NCI-H1417 (cell line): ENCODE measurements around the gene TIAM2.
"Not testable (repeated sequence)": the region's sequence is repeated elsewhere in the genome, so short reads cannot be mapped to it uniquely, and the experiment has no call there.

ENCODE experiments used
- DNase-seq, 3 experiments: peaks; one replicate each; lab custom pipeline; 2025; lab: John Stamatoyannopoulos, UW

TIAM2 gene

DNA sequence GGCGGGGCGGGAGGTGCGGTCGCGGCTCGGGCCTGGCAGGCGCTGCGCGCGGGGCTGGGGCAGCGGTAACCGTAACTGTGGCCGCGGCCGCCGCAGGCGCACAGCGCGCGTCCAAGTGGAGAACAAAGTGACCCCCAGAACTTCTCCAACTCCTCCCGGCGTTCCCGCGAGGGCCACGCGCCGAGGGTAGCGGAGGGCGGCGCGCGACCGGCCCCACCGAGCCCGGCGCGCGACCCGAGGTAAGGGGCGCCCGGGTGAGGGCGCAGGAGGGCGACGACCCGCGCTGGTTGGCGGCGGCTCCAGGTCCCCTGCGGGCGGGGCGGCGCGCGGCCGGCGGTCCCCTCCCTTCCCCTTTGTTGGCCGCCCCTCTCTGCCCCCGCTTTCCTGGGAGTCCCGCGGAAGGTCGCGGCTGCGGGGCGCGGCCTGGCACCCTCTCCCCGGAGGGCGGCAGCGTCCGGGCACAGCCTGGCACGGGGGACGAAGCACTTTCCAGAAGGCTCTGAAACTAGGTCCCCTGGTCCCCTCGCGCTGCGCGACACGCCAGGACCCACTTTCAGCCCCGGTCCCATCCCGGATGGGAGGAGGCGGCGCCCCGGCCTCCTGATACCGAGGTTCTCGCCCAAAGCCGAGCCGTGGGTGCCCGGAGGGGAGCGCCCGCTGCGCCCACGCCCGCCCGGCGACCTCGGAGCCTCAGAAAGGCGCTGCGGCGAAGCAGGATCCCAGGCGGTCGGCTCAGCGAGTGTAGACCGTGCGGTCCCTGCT is at the start of gene TIAM2:
TSS of gene TIAM2 (plus strand) at position 62 of the 762 bp plus-strand sequence. CDS start 133,909 bp downstream, outside the sequence.
- DNase-seq: peak in 2 of 3 experiments; percentile 39 to 60

DNA sequence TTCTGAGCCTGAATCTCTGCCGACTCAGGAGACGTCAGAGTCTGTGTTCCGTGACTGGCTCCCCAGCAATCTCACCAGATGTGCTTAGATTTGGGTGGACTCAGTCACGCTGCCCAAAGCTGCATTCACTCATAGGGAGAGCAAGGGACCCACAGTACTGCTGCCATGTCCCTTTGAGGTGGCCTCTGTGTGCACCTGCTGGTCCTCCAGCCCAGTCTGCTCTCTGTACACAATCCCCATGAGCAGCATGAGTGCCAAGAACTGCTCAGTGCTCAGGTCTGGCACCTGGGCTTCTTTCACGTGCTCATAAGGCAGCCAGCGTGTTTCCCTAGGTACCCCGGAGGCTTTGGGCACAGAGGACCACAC is 44.2 kb upstream of the TIAM2 start:
- DNase-seq: no peak

DNA sequence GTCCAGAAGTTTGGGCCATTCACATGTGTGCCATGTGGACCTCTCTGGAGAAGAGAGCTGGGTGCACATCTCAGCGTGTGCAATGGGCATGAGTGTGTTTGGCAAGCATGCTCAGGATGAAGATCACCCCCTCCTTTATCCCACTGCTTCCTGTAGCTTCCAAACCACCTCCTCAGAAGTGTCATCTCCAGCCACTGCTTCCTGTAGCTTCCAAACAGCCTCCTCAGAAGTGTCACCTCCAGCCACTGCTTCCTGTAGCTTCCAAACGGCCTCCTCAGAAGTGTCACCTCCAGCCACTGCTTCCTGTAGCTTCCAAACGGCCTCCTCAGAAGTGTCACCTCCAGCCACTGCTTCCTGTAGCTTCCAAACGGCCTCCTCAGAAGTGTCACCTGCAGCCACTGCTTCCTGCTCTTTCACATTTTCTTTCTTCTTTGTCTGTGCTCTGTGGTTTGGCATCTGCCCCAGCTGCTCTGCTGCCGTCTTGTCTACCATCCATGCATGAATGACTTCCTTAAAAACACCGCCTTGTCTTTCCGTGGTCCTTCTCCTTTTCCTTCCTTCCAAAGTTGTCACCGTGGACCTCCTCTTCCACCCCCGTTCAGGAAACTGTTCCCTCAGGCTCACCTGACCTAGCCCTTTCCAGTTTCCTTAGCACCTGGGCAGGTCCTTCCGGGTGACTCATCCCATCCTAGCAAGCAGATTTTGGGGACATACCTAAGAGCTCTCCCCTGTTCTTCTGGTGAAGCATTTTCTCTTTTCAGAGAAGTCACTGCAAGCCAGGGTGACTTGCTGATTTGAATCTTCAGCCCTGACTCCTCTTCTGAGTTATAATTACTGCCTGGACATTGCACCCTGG is 43.5 kb upstream of the TIAM2 start:
- DNase-seq: no peak

DNA sequence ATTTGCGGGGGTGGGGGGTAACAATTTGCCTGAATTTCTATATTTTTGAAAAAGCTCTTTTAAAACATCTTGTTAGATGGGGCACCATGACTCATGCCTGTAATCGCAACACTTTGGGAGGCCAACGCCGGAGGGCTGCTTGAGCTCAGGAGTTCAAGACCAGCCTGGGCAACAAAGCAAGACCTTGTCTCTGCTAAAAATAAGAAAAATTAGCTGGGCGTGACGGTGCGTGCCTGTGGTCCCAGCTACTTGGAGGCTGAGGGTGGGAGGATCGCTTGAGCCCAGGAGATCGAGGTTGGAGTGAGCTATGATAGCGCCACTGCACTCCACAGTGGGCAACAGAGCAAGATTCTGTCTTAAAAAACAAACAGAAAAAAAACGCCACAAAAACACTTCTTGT is 41.5 kb upstream of the TIAM2 start:
- no peak for DNase-seq

DNA sequence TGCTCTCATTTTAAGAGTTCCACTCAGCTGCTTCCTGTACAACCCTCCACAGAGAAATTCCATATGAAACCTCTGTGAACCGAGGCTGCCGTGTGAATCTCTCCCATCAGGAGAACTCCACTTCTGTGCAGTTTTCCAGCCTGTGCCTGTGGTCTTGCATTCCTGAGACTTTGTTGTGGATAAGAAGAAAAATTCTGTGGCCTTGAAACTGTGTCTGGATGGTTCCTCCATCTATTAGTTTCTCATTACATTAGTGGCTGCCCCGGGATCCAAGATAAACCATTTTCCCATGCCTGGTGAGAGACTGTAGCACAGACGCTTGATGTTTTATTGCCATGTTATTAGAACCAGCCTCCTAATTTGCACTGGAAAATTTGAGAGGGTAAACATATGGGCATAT is 40.8 kb upstream of the TIAM2 start:
- no peak for DNase-seq

DNA sequence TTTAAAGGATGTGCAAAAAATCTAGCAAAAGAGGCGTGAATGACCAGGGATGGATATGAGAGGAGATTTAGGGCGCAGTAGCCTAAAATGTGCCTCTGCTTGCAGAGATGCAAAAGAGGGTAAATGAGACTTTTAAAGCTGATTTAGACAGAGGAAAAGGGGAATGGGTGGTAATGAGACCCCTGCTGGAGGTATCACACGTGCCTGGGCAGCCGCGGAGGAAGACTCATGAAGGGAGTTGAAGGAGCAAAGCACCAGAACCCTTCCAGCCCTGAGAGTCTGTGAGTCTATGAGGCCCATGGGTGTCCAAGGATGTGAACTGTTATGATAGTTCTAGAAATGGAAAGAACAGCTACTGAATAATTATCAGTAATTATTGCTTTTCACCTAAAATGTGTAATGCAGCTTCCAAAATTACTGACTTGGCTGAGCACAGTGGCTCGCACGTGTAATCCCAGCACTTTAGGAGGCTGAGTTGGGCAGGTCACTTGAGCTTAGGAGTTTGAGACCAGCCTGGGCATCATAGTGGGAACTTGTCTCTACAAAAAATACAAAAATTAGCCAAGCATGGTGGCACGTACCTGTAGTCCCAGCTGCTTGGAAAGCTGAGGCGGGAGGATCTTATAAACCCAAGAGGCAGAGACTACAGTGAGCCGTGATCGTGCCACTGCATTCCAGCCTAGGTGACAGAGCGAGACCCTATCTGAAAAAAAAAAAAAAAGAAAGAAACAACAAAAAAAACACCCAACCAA is 38.2 kb upstream of the TIAM2 start:
- no peak for DNase-seq

DNA sequence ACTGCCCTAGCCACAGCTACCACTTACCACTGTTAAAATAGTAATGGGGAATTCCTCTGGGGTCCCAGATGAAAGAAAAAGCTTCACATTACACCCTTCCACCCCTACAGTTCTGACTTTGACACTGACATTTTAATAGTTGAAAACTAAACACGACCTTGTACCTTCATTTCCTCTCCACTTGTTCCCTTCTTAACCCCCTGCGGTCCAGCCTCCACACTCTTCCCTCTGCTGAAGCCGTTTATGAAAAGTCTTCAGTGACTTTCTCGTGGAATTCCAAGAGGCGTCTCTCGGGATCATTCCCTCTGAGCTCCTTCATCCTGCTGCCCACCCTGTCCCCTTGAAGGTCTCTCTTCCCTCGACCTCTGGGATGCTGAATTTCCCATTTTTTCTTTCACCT is 36.6 kb upstream of the TIAM2 start:
- DNase-seq: no peak

DNA sequence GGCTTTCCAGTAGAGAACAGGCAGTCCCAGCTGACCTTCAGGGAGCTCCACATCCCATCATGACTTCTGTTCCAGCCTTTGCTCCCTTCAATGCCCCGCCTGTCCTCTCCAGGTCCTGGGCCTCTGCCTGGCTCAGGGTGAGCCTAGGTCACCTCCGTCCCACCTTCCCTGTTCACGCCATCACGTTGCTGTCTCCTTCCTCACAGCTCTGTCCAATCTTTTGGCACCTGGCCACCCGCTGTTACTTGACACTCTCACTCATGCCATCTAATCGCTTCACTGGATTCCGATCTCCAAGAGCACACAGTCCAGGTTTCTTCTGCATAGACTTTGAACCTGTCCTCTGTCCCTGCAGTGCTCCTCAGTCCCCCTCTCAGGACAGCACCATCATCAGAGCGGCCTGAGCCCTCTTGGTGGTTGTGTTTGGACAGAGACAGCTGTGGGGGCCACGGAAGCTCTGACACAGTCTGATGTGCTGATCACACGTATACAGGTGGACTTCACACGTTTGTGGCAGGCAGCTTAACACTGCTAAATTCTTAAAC is 34.7 kb upstream of the TIAM2 start:
- DNase-seq: no peak

DNA sequence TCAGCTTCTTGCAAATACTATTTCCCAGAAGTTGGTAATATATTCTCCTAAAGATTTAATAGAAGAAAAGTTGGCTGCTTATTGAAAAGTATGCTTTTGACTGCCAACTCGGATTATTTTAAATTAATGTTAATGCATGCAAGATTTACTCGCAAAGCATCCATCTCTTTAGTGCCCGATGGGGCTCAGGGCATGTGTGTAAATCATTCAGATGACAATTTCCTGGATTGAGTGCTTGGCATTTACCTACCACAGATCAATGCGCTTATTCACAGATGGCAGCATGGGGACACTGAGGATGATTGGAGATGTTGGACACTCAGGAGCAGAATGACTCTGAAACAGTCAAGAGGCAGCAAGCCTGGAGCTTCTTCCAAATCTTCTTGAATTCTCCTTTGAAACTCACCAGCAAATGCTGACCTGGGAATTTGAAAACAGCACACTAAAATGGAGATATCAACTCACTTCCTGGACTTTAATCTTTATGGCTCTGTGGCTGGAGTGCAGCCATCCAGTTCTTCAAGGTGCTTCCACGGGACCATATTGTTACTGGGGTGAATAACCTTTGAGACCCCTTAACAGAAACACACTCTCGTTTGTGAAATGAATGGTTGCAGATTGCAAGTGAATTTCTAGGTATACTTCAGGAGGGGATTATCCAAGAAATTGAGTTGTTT is 34.1 kb upstream of the TIAM2 start:
- DNase-seq: no peak

DNA sequence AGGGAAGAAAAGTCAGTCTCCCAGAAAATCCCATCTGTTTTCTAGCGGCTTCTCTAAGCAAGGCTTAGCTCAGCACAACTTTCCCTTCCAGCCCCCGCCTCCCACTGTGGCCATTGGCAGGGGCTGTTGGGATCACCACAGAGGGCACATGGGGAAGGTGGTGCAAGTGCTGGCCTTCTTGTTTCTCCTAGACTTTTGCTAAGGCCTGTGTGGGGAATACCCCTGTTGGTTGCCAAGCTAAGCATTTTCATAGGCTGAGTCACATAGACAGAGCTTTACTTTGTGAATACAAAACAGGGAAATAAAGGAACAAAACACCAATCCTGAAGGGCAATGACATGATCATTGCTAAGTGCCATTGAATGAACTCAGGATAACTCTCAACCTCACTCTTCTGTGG is 32.4 kb upstream of the TIAM2 start:
- no peak for DNase-seq

DNA sequence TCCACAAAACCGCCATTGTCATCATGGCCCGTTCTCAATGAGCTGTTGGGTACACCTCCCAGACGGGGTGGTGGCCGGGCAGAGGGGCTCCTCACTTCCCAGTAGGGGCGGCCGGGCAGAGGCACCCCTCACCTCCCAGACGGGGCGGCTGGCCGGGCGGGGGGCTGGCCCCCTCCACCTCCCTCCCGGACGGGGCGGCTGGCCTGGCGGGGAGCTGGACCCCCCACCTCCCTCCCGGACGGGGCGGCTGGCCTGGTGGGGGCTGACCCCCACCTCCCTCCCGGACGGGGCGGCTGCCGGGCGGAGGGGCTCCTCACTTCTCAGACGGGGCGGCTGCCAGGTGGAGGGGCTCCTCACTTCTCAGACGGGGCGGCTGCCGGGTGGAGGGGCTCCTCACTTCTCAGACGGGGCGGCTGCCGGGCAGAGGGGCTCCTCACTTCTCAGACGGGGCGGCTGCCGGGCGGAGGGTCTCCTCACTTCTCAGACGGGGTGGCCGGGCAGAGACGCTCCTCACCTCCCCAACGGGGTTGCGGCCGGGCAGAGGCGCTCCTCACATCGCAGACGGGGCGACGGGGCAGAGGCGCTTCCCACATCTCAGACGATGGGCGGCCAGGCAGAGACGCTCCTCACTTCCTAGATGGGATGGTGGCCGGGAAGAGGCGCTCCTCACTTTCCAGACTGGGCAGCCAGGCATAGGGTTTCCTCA is 28.9 kb upstream of the TIAM2 start:
- DNase-seq: not testable (repeated sequence)

DNA sequence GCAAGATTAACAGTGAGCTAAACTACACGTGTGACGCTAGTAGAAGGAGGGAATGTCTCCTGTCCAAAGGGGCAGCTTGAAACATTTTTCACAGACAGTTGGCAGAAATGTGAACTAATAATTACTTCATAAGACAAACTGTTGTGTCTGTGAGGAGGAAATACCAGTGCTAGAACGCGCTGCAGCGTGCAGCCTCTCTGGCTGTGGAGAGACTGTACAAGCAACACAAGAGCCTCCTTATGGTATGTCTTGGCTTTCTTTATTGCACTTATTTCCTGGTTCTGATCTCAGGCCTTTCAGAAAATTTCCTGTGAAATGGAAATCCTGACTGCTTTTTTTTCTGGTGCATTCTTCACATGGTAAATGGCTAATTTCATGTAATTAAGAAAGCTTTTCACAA is 25.3 kb upstream of the TIAM2 start:
- DNase-seq: no peak

DNA sequence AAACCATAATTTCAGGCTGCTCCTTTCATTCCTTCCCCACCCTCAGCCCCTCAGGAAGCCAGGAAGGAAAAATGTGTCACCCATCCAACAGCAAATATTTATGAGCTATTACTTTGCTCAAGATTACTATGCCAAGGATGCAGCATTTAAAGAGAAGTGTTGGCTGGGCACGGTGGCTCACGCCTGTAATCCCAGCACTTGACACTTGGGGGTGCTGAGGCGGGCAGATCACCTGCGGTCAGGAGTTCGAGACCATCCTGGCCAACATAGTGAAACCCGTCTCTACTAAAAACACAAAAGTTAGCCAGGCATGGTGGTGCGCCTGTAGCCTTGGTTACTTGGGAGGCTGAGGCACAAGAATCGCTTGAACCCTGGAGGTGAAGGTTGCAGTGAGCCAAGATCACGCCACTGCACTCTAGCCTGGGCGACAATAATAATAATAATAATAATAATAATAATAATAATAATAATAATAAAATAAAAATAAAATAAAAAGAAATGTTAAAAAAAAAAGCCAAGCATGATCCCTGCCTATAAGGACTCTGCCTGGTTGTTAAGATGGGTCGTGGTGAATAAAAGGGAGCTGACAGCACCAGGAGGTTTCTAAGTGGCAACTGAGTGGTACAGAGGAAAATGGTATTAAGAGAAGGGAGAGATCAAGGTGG is 20.5 kb upstream of the TIAM2 start:
- no peak for DNase-seq

DNA sequence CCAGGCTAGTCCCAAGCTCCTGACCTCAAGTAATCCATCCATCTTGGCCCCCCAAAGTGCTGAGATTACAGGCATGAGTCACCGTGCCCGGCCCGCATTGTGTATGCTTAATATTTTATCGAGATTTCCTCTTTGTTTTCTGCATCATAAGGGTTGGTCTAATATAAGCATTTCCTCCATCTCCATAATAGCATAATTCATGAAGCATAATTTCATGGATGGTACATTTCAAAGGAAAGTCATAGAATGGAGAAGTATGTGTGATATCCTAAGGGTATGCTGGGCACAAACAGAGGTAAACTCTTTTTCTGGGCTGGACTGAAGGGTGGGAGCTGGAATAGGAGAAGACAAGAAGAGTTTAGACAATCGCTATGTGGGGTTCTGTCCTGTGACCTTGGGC is 17.5 kb upstream of the TIAM2 start:
- no peak for DNase-seq

DNA sequence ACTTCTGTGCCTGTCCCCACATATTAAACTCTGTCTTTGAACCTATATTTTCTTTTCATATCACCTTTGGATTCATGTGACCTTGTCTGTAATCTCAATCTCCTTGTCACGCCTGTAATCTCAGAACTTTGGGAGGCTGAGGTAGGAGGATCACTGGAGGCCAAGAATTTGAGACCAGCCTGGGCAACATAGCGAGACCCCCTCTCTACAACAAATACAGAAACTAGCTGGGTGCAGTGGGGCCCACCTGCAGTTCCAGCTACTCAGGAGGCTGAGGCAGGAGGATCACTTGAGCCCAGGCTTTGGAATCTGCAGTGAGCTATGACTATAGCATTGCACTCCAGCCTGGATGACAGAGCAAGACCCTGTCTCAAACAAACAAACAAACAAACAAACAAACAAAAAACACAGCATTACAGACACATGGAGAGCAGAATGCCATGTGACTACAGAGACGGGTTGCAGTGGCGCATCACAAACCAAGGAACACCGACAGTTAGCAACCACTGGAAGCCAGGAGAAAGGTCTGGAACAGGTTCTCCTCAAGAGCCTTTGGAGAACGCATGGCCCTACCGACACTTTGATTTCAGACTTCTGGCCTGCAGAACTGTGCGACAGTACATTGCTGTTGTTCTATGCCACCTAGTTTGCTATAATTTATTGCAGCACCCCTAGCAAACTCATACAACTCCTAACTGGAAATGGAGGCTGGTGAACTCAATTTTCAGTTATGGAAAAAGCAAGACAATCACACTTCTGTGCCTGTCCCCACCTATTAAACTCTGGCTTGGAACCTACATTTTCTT is 14.6 kb upstream of the TIAM2 start:
- no peak for DNase-seq

DNA sequence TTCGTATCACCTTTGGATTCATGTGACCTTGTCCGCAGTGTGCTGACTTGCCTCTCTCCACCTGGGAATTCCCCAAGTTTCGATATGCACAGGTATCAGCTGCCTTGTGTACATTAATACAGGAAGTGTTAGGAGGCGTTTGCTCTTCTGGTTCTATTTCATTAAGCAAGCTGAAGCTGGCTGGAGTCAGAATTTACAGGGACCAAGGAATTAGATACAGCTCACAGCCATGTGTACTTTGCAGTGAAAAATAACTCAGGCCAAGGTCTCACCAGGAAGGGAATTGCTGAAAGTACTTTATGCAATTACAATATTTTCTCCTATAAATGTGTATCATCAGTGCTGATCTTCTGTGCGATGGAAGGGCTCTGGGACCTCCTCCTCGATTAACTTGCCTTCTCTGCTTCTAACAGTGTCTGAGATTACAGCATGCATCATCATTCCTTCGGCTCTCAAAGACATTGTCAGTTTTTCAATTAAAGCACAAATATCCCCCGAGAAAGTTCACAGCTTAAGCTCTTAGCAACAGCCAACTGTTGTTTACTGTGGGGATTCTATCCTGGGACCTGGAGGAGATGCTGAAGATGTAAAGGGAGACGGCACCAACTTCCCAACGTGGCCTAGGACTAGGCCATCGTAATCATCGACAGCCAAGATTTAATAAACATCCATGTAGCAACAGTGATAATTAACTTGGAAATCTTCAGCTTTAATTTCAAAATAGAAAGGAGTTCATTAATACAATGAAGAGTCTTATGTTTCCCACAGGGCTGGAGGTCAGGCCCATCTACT is 13.8 kb upstream of the TIAM2 start:
- no peak for DNase-seq

DNA sequence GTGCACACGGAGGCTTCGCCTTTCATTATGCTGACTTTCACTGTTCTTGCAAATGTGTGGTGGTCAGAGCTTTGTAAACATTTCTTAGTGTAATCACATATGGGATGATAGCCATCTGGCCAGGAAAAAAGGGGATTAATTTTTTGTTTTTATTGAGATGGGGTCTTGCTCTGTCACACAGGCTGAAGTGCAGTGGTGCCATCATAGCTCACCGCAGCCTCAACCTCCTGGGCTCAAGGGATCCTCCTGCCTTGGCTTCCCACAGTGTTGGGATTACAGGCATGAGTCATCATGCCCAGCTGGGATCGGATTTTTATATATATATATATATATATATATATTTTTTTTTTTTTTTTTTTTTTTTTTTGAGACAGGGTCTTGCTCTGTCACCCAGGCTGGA is 11.0 kb upstream of the TIAM2 start:
- DNase-seq: no peak

DNA sequence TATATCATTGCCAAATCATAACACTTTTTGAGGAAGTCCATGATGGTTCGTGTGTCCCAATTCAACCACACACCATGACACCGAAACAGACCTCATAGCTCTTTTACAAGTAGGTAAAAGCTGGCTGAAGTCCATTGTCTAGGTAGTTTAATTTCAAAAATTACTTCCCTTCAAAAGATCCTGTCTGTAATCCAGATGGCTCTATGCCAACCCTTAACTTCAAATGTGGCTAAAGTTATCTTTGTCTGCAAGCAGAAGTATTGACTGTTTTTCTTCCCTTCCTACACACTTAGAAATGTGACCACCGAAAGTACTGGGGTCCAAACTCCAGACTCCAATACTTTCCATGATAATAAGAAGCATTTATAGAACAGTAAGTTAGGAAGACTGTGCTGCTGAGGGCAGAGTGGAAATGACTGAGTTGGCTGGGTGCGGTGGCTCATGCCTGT is 8.3 kb upstream of the TIAM2 start:
- DNase-seq: no peak

DNA sequence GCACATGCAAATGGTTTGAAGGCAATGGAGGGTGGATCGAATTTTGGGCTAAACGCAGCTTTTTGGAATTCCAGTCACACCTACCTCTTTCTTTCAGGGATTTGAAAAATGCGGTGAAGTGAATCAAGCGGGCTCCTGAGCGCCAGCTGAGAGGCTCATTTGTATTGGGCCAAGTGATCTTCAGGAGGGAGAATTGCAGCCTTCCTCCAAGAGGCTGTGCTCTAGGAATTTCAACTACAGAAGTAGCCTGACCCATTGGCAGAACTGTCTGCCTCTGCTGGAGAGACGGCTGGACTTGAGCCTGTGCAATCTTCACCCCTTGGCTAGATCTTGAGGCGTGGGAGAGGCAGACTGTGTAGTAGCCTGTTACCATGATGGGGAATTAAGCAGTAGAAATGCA is 5.7 kb upstream of the TIAM2 start:
- no peak for DNase-seq
